HCT116 (cell line): ENCODE results near the gene HEY2. TPM values are rescaled to one million over a fixed set of nuclear protein-coding genes. Genes with fewer than 3 reads are reported as not detected.

Experiments
- ATAC-seq: fragments of 200-7000 bp; cut with Tn5 transposase; 2 replicates; pipeline ENCODE4 v1.9.1; 2020; ENCODE audit warnings: mild to moderate bottlenecking, moderate library complexity
- BruUV-seq: library from RNA; stranded (reverse); fragments of 400-500 nt; replicated peaks from 2 replicates; lab custom pipeline; 2021; lab: Mats Ljungman, UMichigan
- CTCF ChIA-PET: fragments of 300-600 bp; sonication (Branson Sonifier 250); formaldehyde crosslinking; loops from one replicate; lab custom pipeline; 2021; ENCODE audit warnings: antibody characterized with exemption; lab: Charles Lee
- POLR2A ChIA-PET: fragments of 300-600, 350-600 bp; sonication (Branson Sonifier 250); formaldehyde crosslinking; loops from one replicate; lab custom pipeline; 2021; ENCODE audit warnings: antibody characterized with exemption; lab: Charles Lee
- RAD21 ChIA-PET, 2 experiments: fragments of 300-600 bp; sonication (Branson Sonifier 250); formaldehyde crosslinking; loops; one replicate each; lab custom pipeline; 2023; ENCODE audit warnings: low total read pairs in 2 of 2; ENCODE audit not compliant: uncharacterized antibody in 2 of 2, unreplicated experiment in 2 of 2, low non-redundant PET in 1 of 2; lab: Charles Lee
- DNase-seq: peaks from one replicate; pipeline ENCODE4 v3.0.0-alpha.2; 2010; ENCODE audit warnings: low read depth, low spot score
- H2AFZ ChIP-seq: fragments of 200-600 bp; shearing (Covaris generic), sonication (generic); 2 replicates; pipeline ENCODE4 v1.6.1; 2017; ENCODE audit warnings: low read depth, mixed run types, mixed read lengths, antibody characterized with exemption, low read length; ENCODE audit not compliant: poor library complexity, severe bottlenecking
- H3K27ac ChIP-seq: 2 replicates; pipeline ENCODE4 v1.5.1; 2012; ENCODE audit warnings: low read depth, low read length
- H3K27me3 ChIP-seq: fragments of 200-600 bp; sonication (generic); 2 replicates; pipeline ENCODE4 v1.6.1; 2016; ENCODE audit warnings: mixed run types, low read length, mixed read lengths; ENCODE audit not compliant: insufficient read depth
- H3K36me3 ChIP-seq, 2 experiments: fragments of 200-500 bp in 1 of 2; fragments of 200-600 bp in 1 of 2; sonication (Bioruptor generic) in 1 of 2; sonication (generic) in 1 of 2; 2 replicates each; pipeline versions ENCODE4 v1.5.1 to v1.6.1; 2014 to 2016; ENCODE audit warnings: low read length in 2 of 2, inconsistent platforms in 1 of 2, mixed read lengths in 1 of 2, mixed run types in 1 of 2; ENCODE audit not compliant: insufficient read depth in 2 of 2, control insufficient read depth in 1 of 2
- H3K4me1 ChIP-seq, 2 experiments: fragments of 200-600 bp in 1 of 2; sonication (generic) in 1 of 2; 2 replicates each; pipeline versions ENCODE4 v1.5.1 to v1.6.1; 2012 to 2017; ENCODE audit warnings: low read length in 2 of 2, inconsistent platforms in 1 of 2, mild to moderate bottlenecking in 1 of 2, mixed read lengths in 1 of 2, mixed run types in 1 of 2, moderate library complexity in 1 of 2; ENCODE audit not compliant: insufficient read depth in 2 of 2, control insufficient read depth in 1 of 2
- H3K4me2 ChIP-seq: fragments of 200-600 bp; sonication (generic); 2 replicates; pipeline ENCODE4 v1.6.1; 2017; ENCODE audit warnings: mixed run types, low read length, mixed read lengths
- H3K4me3 ChIP-seq, 2 experiments: fragments of 200-600 bp in 1 of 2; sonication (generic) in 1 of 2; replicated peaks in 1 of 2; 2 replicates each; pipeline ENCODE4 v1.5.1; 2011 to 2016; ENCODE audit warnings: low read length in 2 of 2, control low read depth in 1 of 2, low read depth in 1 of 2, mild to moderate bottlenecking in 1 of 2, mixed read lengths in 1 of 2, mixed run types in 1 of 2
- H3K79me2 ChIP-seq: fragments of 200-600 bp; sonication (generic); 2 replicates; pipeline ENCODE4 v1.6.1; 2017; ENCODE audit warnings: mild to moderate bottlenecking, mixed run types, low read length, moderate library complexity, mixed read lengths; ENCODE audit not compliant: insufficient read depth
- H3K9ac ChIP-seq: fragments of 200-600 bp; sonication (generic); 2 replicates; pipeline ENCODE4 v1.6.1; 2016; ENCODE audit warnings: low read length, mixed read lengths
- H3K9me2 ChIP-seq: fragments of 200-600 bp; sonication (generic), shearing (Covaris generic); 2 replicates; pipeline ENCODE4 v1.6.1; 2017; ENCODE audit warnings: mixed run types, mild to moderate bottlenecking, moderate library complexity; ENCODE audit not compliant: insufficient read depth
- H3K9me3 ChIP-seq, 2 experiments: fragments of 200-500 bp in 1 of 2; fragments of 200-600 bp in 1 of 2; sonication (Bioruptor generic) in 1 of 2; sonication (generic) in 1 of 2; 2 replicates each; pipeline ENCODE4 v1.6.1; 2014 to 2017; ENCODE audit warnings: low read length in 2 of 2, mixed read lengths in 2 of 2, inconsistent platforms in 1 of 2, low read depth in 1 of 2, mild to moderate bottlenecking in 1 of 2, mixed run types in 1 of 2, moderate library complexity in 1 of 2; ENCODE audit not compliant: control insufficient read depth in 1 of 2, insufficient read depth in 1 of 2
- H4K20me1 ChIP-seq: fragments of 200-600 bp; sonication (generic), shearing (Covaris generic); 2 replicates; pipeline ENCODE4 v1.6.1; 2017; ENCODE audit warnings: mixed run types, mild to moderate bottlenecking, moderate library complexity; ENCODE audit not compliant: insufficient read depth
- CBX3 ChIP-seq: IDR thresholded peaks from 2 replicates; pipeline ENCODE4 v1.6.1; 2012; ENCODE audit warnings: low read depth
- CEBPB ChIP-seq: IDR thresholded peaks from 2 replicates; pipeline ENCODE4 v1.6.1; 2012; ENCODE audit warnings: low read depth
- EGR1 ChIP-seq: IDR thresholded peaks from 2 replicates; pipeline ENCODE4 v1.6.1; 2012; ENCODE audit warnings: low read depth
- ELF1 ChIP-seq: IDR thresholded peaks from 2 replicates; pipeline ENCODE4 v1.6.1; 2012; ENCODE audit warnings: low read depth, borderline replicate concordance
- EZH2 ChIP-seq: fragments of 200-600 bp; sonication (generic); IDR thresholded peaks from 2 replicates; pipeline ENCODE4 v1.6.1; 2017; ENCODE audit warnings: antibody characterized with exemption, mixed run types
- EZH2phosphoT487 ChIP-seq: fragments of 200-600 bp; IDR thresholded peaks from 2 replicates; pipeline ENCODE4 v1.6.1; 2018; ENCODE audit warnings: antibody characterized with exemption, borderline replicate concordance
- FOSL1 ChIP-seq: IDR thresholded peaks from 2 replicates; pipeline ENCODE4 v1.6.1; 2012; ENCODE audit warnings: low read depth
- POLR2A ChIP-seq: IDR thresholded peaks from 2 replicates; pipeline ENCODE4 v1.7.0; 2011; ENCODE audit warnings: borderline replicate concordance; ENCODE audit not compliant: insufficient read depth, insufficient read length; ENCODE audit errors: extremely low read depth
- POLR2AphosphoS5 ChIP-seq: IDR thresholded peaks from 2 replicates; pipeline ENCODE4 v1.6.1; 2011; ENCODE audit warnings: mild to moderate bottlenecking, low read depth, low read length, moderate library complexity
- RAD21 ChIP-seq: IDR thresholded peaks from 2 replicates; pipeline ENCODE4 v1.6.1; 2012; ENCODE audit warnings: low read depth, mild to moderate bottlenecking
- SP1 ChIP-seq: IDR thresholded peaks from 2 replicates; pipeline ENCODE4 v1.6.1; 2012; ENCODE audit warnings: low read depth
- TCF7L2 ChIP-seq: IDR thresholded peaks from 2 replicates; pipeline ENCODE4 v1.7.0; 2011; ENCODE audit warnings: borderline replicate concordance, inconsistent platforms; ENCODE audit not compliant: insufficient read depth, insufficient read length; ENCODE audit errors: extremely low read depth
- YY1 ChIP-seq: IDR thresholded peaks from 2 replicates; pipeline ENCODE4 v1.6.1; 2011; ENCODE audit warnings: low read length, low read depth, moderate library complexity, mild to moderate bottlenecking; ENCODE audit not compliant: insufficient replicate concordance; ENCODE audit errors: extremely low read depth
- ZFX ChIP-seq: fragments of 450-650 bp; IDR thresholded peaks from 2 replicates; pipeline ENCODE4 v1.6.1; 2017
- ZNF274 ChIP-seq: fragments of 200-500 bp; sonication (Bioruptor generic); IDR thresholded peaks from 2 replicates; pipeline ENCODE4 v1.6.1; 2014; ENCODE audit warnings: mild to moderate bottlenecking, low read depth, low read length, inconsistent platforms
- intact Hi-C: fragments of 100-400 bp; cut with micrococcal nuclease; formaldehyde crosslinking; loops from 2 replicates; pipeline ENCODE4 v1.10.0; 2022
- total RNA-seq: library from RNA; stranded (reverse); gene quantifications from one replicate; pipeline ENCODE4 v1.2.1, GENCODE V29; 2021; ENCODE audit not compliant: unreplicated experiment
- TF ChIP-seq, protein P1 (sequence below): IDR thresholded peaks from 2 replicates; pipeline ENCODE4 v1.6.1; 2012; ENCODE audit warnings: low read depth
- TF ChIP-seq, protein P2 (sequence below): IDR thresholded peaks from 2 replicates; pipeline ENCODE4 v1.6.1; 2012
- TF ChIP-seq, protein P3 (sequence below): IDR thresholded peaks from 2 replicates; pipeline ENCODE4 v1.6.1; 2011; ENCODE audit warnings: mild to moderate bottlenecking, low read length, moderate library complexity; ENCODE audit not compliant: insufficient replicate concordance; ENCODE audit errors: extremely low read depth
- TF ChIP-seq, protein P4 (sequence below), 3 experiments: fragments of 200-600 bp in 1 of 3; sonication (generic) in 1 of 3; IDR thresholded peaks in 2 of 3; conservative IDR thresholded peaks in 1 of 3; 2 replicates each; pipeline ENCODE4 v1.5.1; 2012 to 2017; ENCODE audit warnings: low read depth in 2 of 3, low read length in 2 of 3, antibody characterized with exemption in 1 of 3, borderline replicate concordance in 1 of 3, control low read depth in 1 of 3, mild to moderate bottlenecking in 1 of 3, mixed read lengths in 1 of 3, mixed run types in 1 of 3, moderate library complexity in 1 of 3; ENCODE audit not compliant: insufficient read depth in 1 of 3
- TF ChIP-seq, protein P5 (sequence below): IDR thresholded peaks from 2 replicates; pipeline ENCODE4 v1.6.1; 2012

Gene HEY2
- total RNA-seq, 1 experiment from 2014 or later = not detected

DNA sequence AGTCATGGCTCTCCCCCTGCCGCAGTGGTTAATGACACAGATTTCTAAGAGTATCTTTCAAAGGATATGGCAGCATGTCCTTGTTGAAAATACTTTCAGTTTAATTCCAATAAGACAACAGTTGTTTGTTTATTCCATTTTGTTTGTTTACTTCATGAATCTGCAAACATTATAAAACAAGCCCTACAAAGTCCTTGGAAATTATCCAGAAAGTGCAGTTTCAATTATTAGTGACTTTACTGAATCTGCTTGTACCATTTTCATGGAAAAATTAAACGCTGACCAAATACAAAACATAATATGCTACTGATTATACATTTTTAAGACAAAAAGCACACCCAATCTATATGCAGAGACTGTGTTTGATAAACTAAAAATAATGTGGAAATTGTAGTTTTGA lies 3.3 kb downstream of the HEY2 start:
- Histone ChIP-seq H3K4me2 (no peak overlapping the region), H3K9me3 (no peaks in the 10 kb centered on the region), H3K27me3 (peaks cover 47% of the 10 kb centered on the region), H3K4me1 (peaks cover 0 to 10% of the 10 kb centered on the region in 2 experiments; a peak in 2 of 4 replicates), H3K79me2 (no peaks in the 10 kb centered on the region), H3K4me3 (no peak overlapping the region), H2AFZ (no peak overlapping the region), H3K9me2 (no peaks in the 10 kb centered on the region), H3K9ac (no peak overlapping the region), H3K27ac (no peak overlapping the region), H3K36me3 (no peaks in the 10 kb centered on the region), H4K20me1 (no peaks in the 10 kb centered on the region)
- no peak for TF ChIP-seq CBX3
- TF ChIP-seq, protein P1, sequence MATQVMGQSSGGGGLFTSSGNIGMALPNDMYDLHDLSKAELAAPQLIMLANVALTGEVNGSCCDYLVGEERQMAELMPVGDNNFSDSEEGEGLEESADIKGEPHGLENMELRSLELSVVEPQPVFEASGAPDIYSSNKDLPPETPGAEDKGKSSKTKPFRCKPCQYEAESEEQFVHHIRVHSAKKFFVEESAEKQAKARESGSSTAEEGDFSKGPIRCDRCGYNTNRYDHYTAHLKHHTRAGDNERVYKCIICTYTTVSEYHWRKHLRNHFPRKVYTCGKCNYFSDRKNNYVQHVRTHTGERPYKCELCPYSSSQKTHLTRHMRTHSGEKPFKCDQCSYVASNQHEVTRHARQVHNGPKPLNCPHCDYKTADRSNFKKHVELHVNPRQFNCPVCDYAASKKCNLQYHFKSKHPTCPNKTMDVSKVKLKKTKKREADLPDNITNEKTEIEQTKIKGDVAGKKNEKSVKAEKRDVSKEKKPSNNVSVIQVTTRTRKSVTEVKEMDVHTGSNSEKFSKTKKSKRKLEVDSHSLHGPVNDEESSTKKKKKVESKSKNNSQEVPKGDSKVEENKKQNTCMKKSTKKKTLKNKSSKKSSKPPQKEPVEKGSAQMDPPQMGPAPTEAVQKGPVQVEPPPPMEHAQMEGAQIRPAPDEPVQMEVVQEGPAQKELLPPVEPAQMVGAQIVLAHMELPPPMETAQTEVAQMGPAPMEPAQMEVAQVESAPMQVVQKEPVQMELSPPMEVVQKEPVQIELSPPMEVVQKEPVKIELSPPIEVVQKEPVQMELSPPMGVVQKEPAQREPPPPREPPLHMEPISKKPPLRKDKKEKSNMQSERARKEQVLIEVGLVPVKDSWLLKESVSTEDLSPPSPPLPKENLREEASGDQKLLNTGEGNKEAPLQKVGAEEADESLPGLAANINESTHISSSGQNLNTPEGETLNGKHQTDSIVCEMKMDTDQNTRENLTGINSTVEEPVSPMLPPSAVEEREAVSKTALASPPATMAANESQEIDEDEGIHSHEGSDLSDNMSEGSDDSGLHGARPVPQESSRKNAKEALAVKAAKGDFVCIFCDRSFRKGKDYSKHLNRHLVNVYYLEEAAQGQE = no peak
- no peak for TF ChIP-seq ZFX
- TF ChIP-seq, protein P2, sequence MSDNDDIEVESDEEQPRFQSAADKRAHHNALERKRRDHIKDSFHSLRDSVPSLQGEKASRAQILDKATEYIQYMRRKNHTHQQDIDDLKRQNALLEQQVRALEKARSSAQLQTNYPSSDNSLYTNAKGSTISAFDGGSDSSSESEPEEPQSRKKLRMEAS = no peak
- TF ChIP-seq, protein P3, sequence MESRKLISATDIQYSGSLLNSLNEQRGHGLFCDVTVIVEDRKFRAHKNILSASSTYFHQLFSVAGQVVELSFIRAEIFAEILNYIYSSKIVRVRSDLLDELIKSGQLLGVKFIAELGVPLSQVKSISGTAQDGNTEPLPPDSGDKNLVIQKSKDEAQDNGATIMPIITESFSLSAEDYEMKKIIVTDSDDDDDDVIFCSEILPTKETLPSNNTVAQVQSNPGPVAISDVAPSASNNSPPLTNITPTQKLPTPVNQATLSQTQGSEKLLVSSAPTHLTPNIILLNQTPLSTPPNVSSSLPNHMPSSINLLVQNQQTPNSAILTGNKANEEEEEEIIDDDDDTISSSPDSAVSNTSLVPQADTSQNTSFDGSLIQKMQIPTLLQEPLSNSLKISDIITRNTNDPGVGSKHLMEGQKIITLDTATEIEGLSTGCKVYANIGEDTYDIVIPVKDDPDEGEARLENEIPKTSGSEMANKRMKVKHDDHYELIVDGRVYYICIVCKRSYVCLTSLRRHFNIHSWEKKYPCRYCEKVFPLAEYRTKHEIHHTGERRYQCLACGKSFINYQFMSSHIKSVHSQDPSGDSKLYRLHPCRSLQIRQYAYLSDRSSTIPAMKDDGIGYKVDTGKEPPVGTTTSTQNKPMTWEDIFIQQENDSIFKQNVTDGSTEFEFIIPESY = no peak
- TF ChIP-seq SP1 = no peak
- TF ChIP-seq, protein P4, sequence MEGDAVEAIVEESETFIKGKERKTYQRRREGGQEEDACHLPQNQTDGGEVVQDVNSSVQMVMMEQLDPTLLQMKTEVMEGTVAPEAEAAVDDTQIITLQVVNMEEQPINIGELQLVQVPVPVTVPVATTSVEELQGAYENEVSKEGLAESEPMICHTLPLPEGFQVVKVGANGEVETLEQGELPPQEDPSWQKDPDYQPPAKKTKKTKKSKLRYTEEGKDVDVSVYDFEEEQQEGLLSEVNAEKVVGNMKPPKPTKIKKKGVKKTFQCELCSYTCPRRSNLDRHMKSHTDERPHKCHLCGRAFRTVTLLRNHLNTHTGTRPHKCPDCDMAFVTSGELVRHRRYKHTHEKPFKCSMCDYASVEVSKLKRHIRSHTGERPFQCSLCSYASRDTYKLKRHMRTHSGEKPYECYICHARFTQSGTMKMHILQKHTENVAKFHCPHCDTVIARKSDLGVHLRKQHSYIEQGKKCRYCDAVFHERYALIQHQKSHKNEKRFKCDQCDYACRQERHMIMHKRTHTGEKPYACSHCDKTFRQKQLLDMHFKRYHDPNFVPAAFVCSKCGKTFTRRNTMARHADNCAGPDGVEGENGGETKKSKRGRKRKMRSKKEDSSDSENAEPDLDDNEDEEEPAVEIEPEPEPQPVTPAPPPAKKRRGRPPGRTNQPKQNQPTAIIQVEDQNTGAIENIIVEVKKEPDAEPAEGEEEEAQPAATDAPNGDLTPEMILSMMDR (IDR thresholded peaks at IDR 0.05 in 2 of 3, conservative IDR thresholded peaks at IDR 0.05 in 1 of 3; ENCODE audit: borderline replicate concordance in 1 of 3, insufficient read depth in 1 of 3, low read depth in 2 of 3, low read length in 2 of 3) = no peak
- no peak for TF ChIP-seq EZH2phosphoT487
- TF ChIP-seq, protein P5, sequence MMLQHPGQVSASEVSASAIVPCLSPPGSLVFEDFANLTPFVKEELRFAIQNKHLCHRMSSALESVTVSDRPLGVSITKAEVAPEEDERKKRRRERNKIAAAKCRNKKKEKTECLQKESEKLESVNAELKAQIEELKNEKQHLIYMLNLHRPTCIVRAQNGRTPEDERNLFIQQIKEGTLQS = no peak
- no peak for TF ChIP-seq YY1
- TF ChIP-seq TCF7L2 = no peak
- TF ChIP-seq POLR2A = no peak
- TF ChIP-seq POLR2AphosphoS5 = no peak
- no peak for TF ChIP-seq FOSL1
- no peak for TF ChIP-seq ZNF274
- TF ChIP-seq EZH2 = no peak
- TF ChIP-seq EGR1 = no peak
- no peak for TF ChIP-seq CEBPB
- no peak for TF ChIP-seq RAD21
- no peak for TF ChIP-seq ELF1
- no peak for ATAC-seq
- ChIA-PET RAD21 (no interaction called here), CTCF (interaction anchor here (1.0 to 2.4 kb wide), 9 partner anchors 8 to 441 kb away, joined by 4 to 36 read pairs (median 7); no protein-coding TSS in a partner anchor), POLR2A (no interaction called here)
- intact Hi-C loops = loop anchor here (5.0 kb wide), 1 partner anchor 885 kb away; no protein-coding TSS in a partner anchor
- no TSS peak for BruUV-seq
- DNase-seq = no peak
